Naive thymus-derived CD8-positive, alpha-beta T cell (primary cell): ENCODE data around the gene PTPN5. TPM values are rescaled to one million over a fixed set of nuclear protein-coding genes. Genes with fewer than 3 reads are reported as not detected.

Experiments
- ATAC-seq, 2 donors: fragments of 150-1000 bp; cut with Tn5 transposase in 1 of 2; sonication (Bioruptor Pico), chemical (Tn5 transposase) in 1 of 2; 1 replicate in 1 of 2; 2 replicates in 1 of 2; pipeline ENCODE4 v1.10.0; 2021; ENCODE audit warnings: mild to moderate bottlenecking in 2 of 2, moderate library complexity in 2 of 2
- POLR2A ChIA-PET: fragments of 350-600 bp; sonication (Branson Sonifier 250); formaldehyde crosslinking; loops from one replicate; lab custom pipeline; 2021; ENCODE audit warnings: antibody characterized with exemption; lab: Charles Lee
- DNase-seq, 10 donors: peaks; one replicate each; pipeline versions ENCODE4 v3.0.0 to v3.0.0-alpha.2; 2020 to 2022
- H3K27ac Mint-ChIP-seq, 10 donors: one replicate each; pipeline ENCODE4 v1.8.0; 2020 to 2022; ENCODE audit warnings: mild to moderate bottlenecking in 10 of 10, mixed read lengths in 10 of 10, moderate library complexity in 4 of 10, inconsistent platforms in 1 of 10
- H3K27me3 Mint-ChIP-seq, 5 donors: one replicate each; pipeline ENCODE4 v1.8.0; 2021 to 2022; ENCODE audit warnings: mixed read lengths in 5 of 5
- H3K36me3 Mint-ChIP-seq, 3 donors: one replicate each; pipeline ENCODE4 v1.8.0; 2020 to 2022; ENCODE audit warnings: mixed read lengths in 3 of 3, mild to moderate bottlenecking in 2 of 3, inconsistent platforms in 1 of 3
- H3K4me1 Mint-ChIP-seq, 4 donors: one replicate each; pipeline ENCODE4 v1.8.0; 2021 to 2022; ENCODE audit warnings: mixed read lengths in 4 of 4
- H3K4me3 Mint-ChIP-seq, 10 donors: one replicate each; pipeline ENCODE4 v1.8.0; 2020 to 2022; ENCODE audit warnings: mild to moderate bottlenecking in 10 of 10, mixed read lengths in 10 of 10, moderate library complexity in 6 of 10, inconsistent platforms in 1 of 10
- H3K9me3 Mint-ChIP-seq, 9 donors: one replicate each; pipeline ENCODE4 v1.8.0; 2020 to 2022; ENCODE audit warnings: mixed read lengths in 9 of 9, mild to moderate bottlenecking in 3 of 9, inconsistent platforms in 1 of 9, moderate library complexity in 1 of 9
- polyA plus RNA-seq, 3 donors: library from polyadenylated mRNA; unstranded; fragments of 300-500 nt; fragmentation: Illumina TruSeq; gene quantifications; one replicate each; pipeline ENCODE4 v1.2.3, GENCODE V29; 2021
- total RNA-seq, 8 experiments: library from RNA in 2 of 8; stranded (reverse) in 2 of 8; gene quantifications; one replicate each; pipeline ENCODE4 v1.2.3 and lab custom pipeline; 2021 to 2026

The PTPN5 gene
- total and polyA plus RNA-seq, 5 experiments from 2014 or later, result not detected

GRCh38 chr11:18770479-18771125 is 21.0 kb downstream of the PTPN5 start:
- Mint-ChIP-seq H3K36me3 (no peaks in the 10 kb centered on the region), H3K27me3 (peaks cover 4 to 40% (median 21%) of the 10 kb centered on the region in 5 donors), H3K4me3 (no peak overlapping the region), H3K27ac (no peak overlapping the region), H3K9me3 (no peaks in the 10 kb centered on the region), H3K4me1 (peaks cover 0 to 2% (median 0%) of the 10 kb centered on the region in 4 donors)
- ATAC-seq (no peak), DNase-seq (no peak)
- POLR2A ChIA-PET, result no interaction called here

- H3K9me3 Mint-ChIP-seq, result no peaks in the 10 kb centered on the region
- no peaks in the 10 kb centered on the region for H3K36me3 Mint-ChIP-seq
- ATAC-seq (no peak), DNase-seq (no peak)
- peak overlapping the region in 1 of 10 donors; percentile 14 for H3K27ac Mint-ChIP-seq
- POLR2A ChIA-PET, result no interaction called here
- H3K27me3 Mint-ChIP-seq, result peaks cover 5 to 46% (median 23%) of the 10 kb centered on the region in 5 donors
- H3K4me1 Mint-ChIP-seq, result no peaks in the 10 kb centered on the region
- no peak overlapping the region for H3K4me3 Mint-ChIP-seq
Measured at GRCh38 chr11:18769802-18770456, 21.7 kb downstream of the PTPN5 start.

GRCh38 chr11:18768978-18769377 is 22.6 kb downstream of the PTPN5 start:
- Mint-ChIP-seq H3K4me3 (no peak overlapping the region), H3K36me3 (no peaks in the 10 kb centered on the region), H3K9me3 (no peaks in the 10 kb centered on the region), H3K27me3 (peaks cover 5 to 46% (median 25%) of the 10 kb centered on the region in 5 donors), H3K4me1 (peaks cover 0 to 2% (median 1%) of the 10 kb centered on the region in 4 donors), H3K27ac (no peak overlapping the region)
- DNase-seq (no peak), ATAC-seq (no peak)
- POLR2A ChIA-PET, result no interaction called here

GRCh38 chr11:18768472-18768901 is 23.1 kb downstream of the PTPN5 start:
- POLR2A ChIA-PET, result interaction anchor here (0.6 kb wide), 1 partner anchor 82 kb away, joined by 3 read pairs; no protein-coding TSS in a partner anchor
- Mint-ChIP-seq H3K27me3 (peaks cover 5 to 46% (median 25%) of the 10 kb centered on the region in 5 donors), H3K27ac (no peak overlapping the region), H3K4me3 (no peak overlapping the region), H3K36me3 (no peaks in the 10 kb centered on the region), H3K9me3 (no peaks in the 10 kb centered on the region), H3K4me1 (peaks cover 0 to 4% (median 1%) of the 10 kb centered on the region in 4 donors)
- ATAC-seq (no peak), DNase-seq (no peak)

- no peak for DNase-seq
- POLR2A ChIA-PET, result interaction anchor here (0.5 kb wide), 1 partner anchor 245 kb away, joined by 6 read pairs; no protein-coding TSS in a partner anchor
- no peak overlapping the region for H3K27ac Mint-ChIP-seq
Measured at GRCh38 chr11:18766015-18766414, 25.6 kb downstream of the PTPN5 start.

GRCh38 chr11:18765554-18765953 is 26.0 kb downstream of the PTPN5 start:
- Mint-ChIP-seq H3K27me3 (peaks cover 2 to 21% (median 7%) of the 10 kb centered on the region in 5 donors), H3K9me3 (no peaks in the 10 kb centered on the region), H3K36me3 (no peaks in the 10 kb centered on the region), H3K4me3 (no peak overlapping the region), H3K27ac (no peak overlapping the region), H3K4me1 (peaks cover 0 to 4% (median 1%) of the 10 kb centered on the region in 4 donors)
- no peak for ATAC-seq
- POLR2A ChIA-PET, result no interaction called here
- DNase-seq, result no peak

More at GRCh38 chr11:18766015-18766414, 25.6 kb downstream of the PTPN5 start:
- Mint-ChIP-seq H3K4me3 (no peak overlapping the region), H3K27me3 (peaks cover 2 to 25% (median 9%) of the 10 kb centered on the region in 5 donors), H3K9me3 (no peaks in the 10 kb centered on the region), H3K4me1 (peaks cover 0 to 4% (median 1%) of the 10 kb centered on the region in 4 donors), H3K36me3 (no peaks in the 10 kb centered on the region)
- ATAC-seq, result no peak

- peak in 1 of 10 donors; percentile 21 for DNase-seq
- POLR2A ChIA-PET, result no interaction called here
- Mint-ChIP-seq H3K9me3 (no peaks in the 10 kb centered on the region), H3K27ac (no peak overlapping the region), H3K4me1 (peaks cover 0 to 4% (median 2%) of the 10 kb centered on the region in 4 donors), H3K36me3 (no peaks in the 10 kb centered on the region), H3K27me3 (peaks cover 2 to 9% (median 4%) of the 10 kb centered on the region in 5 donors), H3K4me3 (no peak overlapping the region)
- no peak for ATAC-seq
Measured at GRCh38 chr11:18761741-18762140, 29.9 kb downstream of the PTPN5 start.

GRCh38 chr11:18761144-18761543 is 30.5 kb downstream of the PTPN5 start:
- H3K4me3 Mint-ChIP-seq, result no peak overlapping the region
- no peaks in the 10 kb centered on the region for H3K36me3 Mint-ChIP-seq
- POLR2A ChIA-PET, result no interaction called here
- no peaks in the 10 kb centered on the region for H3K9me3 Mint-ChIP-seq
- ATAC-seq (no peak), DNase-seq (peak in 1 of 10 donors; percentile 45)
- H3K27me3 Mint-ChIP-seq, result peaks cover 2 to 9% (median 4%) of the 10 kb centered on the region in 5 donors
- H3K4me1 Mint-ChIP-seq, result peaks cover 0 to 4% (median 2%) of the 10 kb centered on the region in 4 donors
- no peak overlapping the region for H3K27ac Mint-ChIP-seq

- Mint-ChIP-seq H3K4me3 (no peak overlapping the region), H3K36me3 (no peaks in the 10 kb centered on the region), H3K27me3 (peaks cover 0 to 5% (median 3%) of the 10 kb centered on the region in 5 donors), H3K9me3 (no peaks in the 10 kb centered on the region), H3K4me1 (peaks cover 0 to 3% (median 0%) of the 10 kb centered on the region in 4 donors), H3K27ac (peak overlapping the region in 1 of 10 donors; percentile 15)
- ATAC-seq (no peak), DNase-seq (no peak)
- POLR2A ChIA-PET, result no interaction called here
Measured at GRCh38 chr11:18757811-18758210, 33.8 kb downstream of the PTPN5 start.

- DNase-seq (no peak), ATAC-seq (no peak)
- H3K9me3 Mint-ChIP-seq, result no peaks in the 10 kb centered on the region
- peaks cover 0 to 12% (median 6%) of the 10 kb centered on the region in 5 donors for H3K27me3 Mint-ChIP-seq
- H3K36me3 Mint-ChIP-seq, result no peaks in the 10 kb centered on the region
- peaks cover 0 to 3% (median 0%) of the 10 kb centered on the region in 4 donors for H3K4me1 Mint-ChIP-seq
- H3K4me3 Mint-ChIP-seq, result no peak overlapping the region
- H3K27ac Mint-ChIP-seq, result no peak overlapping the region
- POLR2A ChIA-PET, result no interaction called here
Measured at GRCh38 chr11:18756889-18757288, 34.7 kb downstream of the PTPN5 start.

GRCh38 chr11:18754308-18754707 is 37.3 kb downstream of the PTPN5 start:
- ATAC-seq (no peak), DNase-seq (peak in 1 of 10 donors; percentile 21)
- Mint-ChIP-seq H3K9me3 (no peaks in the 10 kb centered on the region), H3K36me3 (no peaks in the 10 kb centered on the region), H3K27ac (no peak overlapping the region), H3K4me3 (no peak overlapping the region), H3K27me3 (peaks cover 5 to 23% (median 6%) of the 10 kb centered on the region in 5 donors), H3K4me1 (peaks cover 0 to 3% (median 0%) of the 10 kb centered on the region in 4 donors)
- POLR2A ChIA-PET, result interaction anchor here (0.6 kb wide), 1 partner anchor 224 kb away, joined by 4 read pairs; no protein-coding TSS in a partner anchor

GRCh38 chr11:18752502-18752901 is 39.1 kb downstream of the PTPN5 start:
- Mint-ChIP-seq H3K27ac (no peak overlapping the region), H3K36me3 (no peaks in the 10 kb centered on the region), H3K4me1 (peaks cover 0 to 1% (median 0%) of the 10 kb centered on the region in 4 donors), H3K4me3 (no peak overlapping the region), H3K27me3 (peaks cover 5 to 23% (median 6%) of the 10 kb centered on the region in 5 donors), H3K9me3 (no peaks in the 10 kb centered on the region)
- DNase-seq, result peak in 1 of 10 donors; percentile 14
- ATAC-seq, result no peak
- POLR2A ChIA-PET, result no interaction called here

- H3K4me3 Mint-ChIP-seq, result no peak overlapping the region
- H3K4me1 Mint-ChIP-seq, result peaks cover 0 to 1% (median 0%) of the 10 kb centered on the region in 4 donors
- H3K36me3 Mint-ChIP-seq, result no peaks in the 10 kb centered on the region
- peaks cover 5 to 25% (median 8%) of the 10 kb centered on the region in 5 donors for H3K27me3 Mint-ChIP-seq
- H3K9me3 Mint-ChIP-seq, result no peaks in the 10 kb centered on the region
- ATAC-seq (no peak), DNase-seq (peak in 1 of 10 donors; percentile 16)
- POLR2A ChIA-PET, result no interaction called here
- H3K27ac Mint-ChIP-seq, result no peak overlapping the region
Measured at GRCh38 chr11:18750944-18751343, 40.7 kb downstream of the PTPN5 start.
